ENCODE measurements around the gene SAPCD1.

The SAPCD1 gene

DNA sequence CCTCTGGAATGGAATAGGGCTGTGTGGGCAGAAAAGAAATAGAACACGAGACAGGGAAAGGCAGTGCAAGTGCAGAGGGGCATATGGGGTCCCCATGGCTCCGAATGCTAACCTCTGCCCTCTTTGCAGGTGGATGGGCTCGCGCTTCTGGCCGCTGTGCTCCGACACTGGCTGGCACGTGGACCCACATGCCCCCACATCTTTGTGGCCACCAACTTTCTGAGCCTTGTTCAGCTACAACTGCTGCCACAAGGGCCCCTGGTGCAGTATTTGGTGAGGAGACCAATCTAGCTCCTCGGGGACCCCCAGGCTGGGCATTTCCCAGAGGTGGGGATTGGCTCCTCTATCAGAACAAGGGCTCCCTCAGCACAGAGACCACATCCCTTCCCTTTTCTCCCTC lies 1.1 kb upstream of the SAPCD1 start:
- no peak overlapping the region for H3K9ac ChIP-seq (ENCODE audit: low read length)
- H3K4me1 ChIP-seq (ENCODE audit: control insufficient read depth, insufficient read depth, low read length): peaks cover 8% of the 10 kb centered on the region; the same call in 1 of the 2 replicates
- no peaks in the 10 kb centered on the region for H3K27me3 ChIP-seq (ENCODE audit: control insufficient read depth, insufficient read depth, low read length)
- no peak overlapping the region for H3K4me3 ChIP-seq (ENCODE audit: low read depth, low read length)
- H3K27ac ChIP-seq (ENCODE audit: low read depth, low read length): no peak overlapping the region
- H3K36me3 ChIP-seq (ENCODE audit: control insufficient read depth, insufficient read depth, low read length): peaks cover 56% of the 10 kb centered on the region
- no peaks in the 10 kb centered on the region for H3K9me3 ChIP-seq (ENCODE audit: control insufficient read depth, insufficient read depth, low read depth, low read length)

DNA sequence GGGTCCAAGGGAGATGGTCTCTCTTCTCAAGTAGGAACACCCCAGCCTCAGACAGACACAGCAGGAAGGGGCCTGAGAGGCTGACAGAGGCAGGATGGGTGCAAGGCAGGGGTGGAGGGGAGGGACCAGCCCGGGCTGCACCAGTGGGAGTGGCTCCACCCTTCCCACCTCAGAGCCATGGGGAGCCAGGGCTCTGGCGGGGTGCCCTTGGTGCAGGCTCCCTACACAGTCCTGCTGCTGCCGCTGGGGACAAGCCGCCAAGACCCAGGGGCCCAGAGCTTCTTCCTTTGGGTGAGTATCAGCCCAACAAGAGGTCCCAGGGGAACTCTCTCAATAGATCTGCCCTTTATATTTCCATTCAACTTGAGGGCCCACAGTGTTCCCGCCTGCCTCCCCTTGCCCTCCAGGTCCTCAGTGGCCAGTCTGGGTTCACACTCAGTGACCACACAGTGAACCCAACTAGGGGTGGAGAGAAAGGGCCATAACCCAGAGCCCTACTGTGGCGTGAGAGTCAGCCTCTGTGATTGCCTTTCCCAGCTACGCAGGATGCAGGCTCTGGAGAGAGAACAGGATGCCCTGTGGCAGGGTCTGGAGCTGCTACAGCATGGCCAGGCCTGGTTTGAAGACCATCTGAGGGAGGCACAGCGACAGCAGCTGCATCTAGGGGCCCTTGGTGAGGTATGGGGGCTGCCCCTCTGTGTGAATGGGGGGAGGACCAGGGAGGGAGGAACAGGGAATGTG lies 592 bp downstream of the SAPCD1 start:
- H3K9ac ChIP-seq (ENCODE audit: low read length): no peak overlapping the region
- H3K9me3 ChIP-seq (ENCODE audit: control insufficient read depth, insufficient read depth, low read depth, low read length): no peaks in the 10 kb centered on the region
- H3K4me1 ChIP-seq (ENCODE audit: control insufficient read depth, insufficient read depth, low read length): peaks cover 10% of the 10 kb centered on the region; the same call in 1 of the 2 replicates
- no peaks in the 10 kb centered on the region for H3K27me3 ChIP-seq (ENCODE audit: control insufficient read depth, insufficient read depth, low read length)
- H3K36me3 ChIP-seq (ENCODE audit: control insufficient read depth, insufficient read depth, low read length): peaks cover 52% of the 10 kb centered on the region
- H3K4me3 ChIP-seq (ENCODE audit: low read depth, low read length): no peak overlapping the region
- no peak overlapping the region for H3K27ac ChIP-seq (ENCODE audit: low read depth, low read length)

DNA sequence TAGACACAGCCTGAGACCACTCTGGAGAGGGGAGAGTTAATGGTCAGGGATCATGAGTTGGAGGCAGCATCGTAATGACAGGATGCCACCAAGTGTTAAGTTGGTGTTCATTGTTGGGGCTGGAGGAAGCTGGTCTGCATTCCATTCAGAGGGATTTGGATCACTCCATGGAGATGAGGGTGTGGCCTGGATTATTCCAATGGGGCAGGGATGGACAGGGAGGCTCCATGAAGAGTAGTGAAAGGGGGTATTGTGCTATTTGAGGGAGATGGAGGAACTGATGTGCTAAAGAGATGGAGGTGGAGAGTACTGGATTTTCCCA lies 1.1 kb downstream of the SAPCD1 start:
- H3K27me3 ChIP-seq (ENCODE audit: control insufficient read depth, insufficient read depth, low read length): no peaks in the 10 kb centered on the region
- H3K4me3 ChIP-seq (ENCODE audit: low read depth, low read length): no peak overlapping the region
- H3K9ac ChIP-seq (ENCODE audit: low read length): no peak overlapping the region
- peaks cover 47% of the 10 kb centered on the region for H3K36me3 ChIP-seq (ENCODE audit: control insufficient read depth, insufficient read depth, low read length)
- H3K27ac ChIP-seq (ENCODE audit: low read depth, low read length): no peak overlapping the region
- H3K4me1 ChIP-seq (ENCODE audit: control insufficient read depth, insufficient read depth, low read length): peaks cover 10% of the 10 kb centered on the region; the same call in 1 of the 2 replicates
- no peaks in the 10 kb centered on the region for H3K9me3 ChIP-seq (ENCODE audit: control insufficient read depth, insufficient read depth, low read depth, low read length)

DNA sequence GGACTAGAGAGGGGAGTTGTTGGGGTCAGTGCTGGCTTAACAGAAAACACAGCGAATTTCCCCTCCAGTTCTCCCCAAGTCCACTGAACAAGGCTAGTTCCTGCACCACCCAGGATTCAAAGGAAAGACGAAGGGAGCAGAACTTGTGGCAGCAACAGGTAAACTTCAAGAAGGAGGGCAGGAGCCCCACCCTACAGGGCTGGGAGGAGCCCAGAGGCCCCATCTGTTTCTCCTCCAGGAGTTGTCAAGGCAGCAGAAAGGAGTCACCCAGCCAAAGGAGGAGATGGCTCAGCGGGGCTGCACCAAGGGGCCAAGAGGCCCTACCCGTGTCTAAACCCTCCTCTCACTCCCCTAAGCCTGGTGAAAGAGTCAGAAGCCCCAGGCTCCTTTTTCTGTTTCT lies 1.7 kb downstream of the SAPCD1 start:
- Histone ChIP-seq H3K9ac (ENCODE audit: low read length) (no peak overlapping the region), H3K27me3 (ENCODE audit: control insufficient read depth, insufficient read depth, low read length) (no peaks in the 10 kb centered on the region), H3K9me3 (ENCODE audit: control insufficient read depth, insufficient read depth, low read depth, low read length) (no peaks in the 10 kb centered on the region), H3K27ac (ENCODE audit: low read depth, low read length) (no peak overlapping the region), H3K4me1 (ENCODE audit: control insufficient read depth, insufficient read depth, low read length) (peaks cover 10% of the 10 kb centered on the region; the same call in 1 of the 2 replicates), H3K4me3 (ENCODE audit: low read depth, low read length) (no peak overlapping the region), H3K36me3 (ENCODE audit: control insufficient read depth, insufficient read depth, low read length) (peaks cover 43% of the 10 kb centered on the region)

GRCh38 chr6:31765559-31765909 lies 3.1 kb downstream of the SAPCD1 start:
- Histone ChIP-seq H3K27ac (ENCODE audit: low read depth, low read length) (no peak overlapping the region), H3K9ac (ENCODE audit: low read length) (no peak overlapping the region), H3K27me3 (ENCODE audit: control insufficient read depth, insufficient read depth, low read length) (no peaks in the 10 kb centered on the region), H3K9me3 (ENCODE audit: control insufficient read depth, insufficient read depth, low read depth, low read length) (no peaks in the 10 kb centered on the region), H3K36me3 (ENCODE audit: control insufficient read depth, insufficient read depth, low read length) (peaks cover 29% of the 10 kb centered on the region), H3K4me1 (ENCODE audit: control insufficient read depth, insufficient read depth, low read length) (peaks cover 10% of the 10 kb centered on the region; the same call in 1 of the 2 replicates), H3K4me3 (ENCODE audit: low read depth, low read length) (peak overlapping the region; percentile 55; the same call in 1 of the 2 replicates)

DNA sequence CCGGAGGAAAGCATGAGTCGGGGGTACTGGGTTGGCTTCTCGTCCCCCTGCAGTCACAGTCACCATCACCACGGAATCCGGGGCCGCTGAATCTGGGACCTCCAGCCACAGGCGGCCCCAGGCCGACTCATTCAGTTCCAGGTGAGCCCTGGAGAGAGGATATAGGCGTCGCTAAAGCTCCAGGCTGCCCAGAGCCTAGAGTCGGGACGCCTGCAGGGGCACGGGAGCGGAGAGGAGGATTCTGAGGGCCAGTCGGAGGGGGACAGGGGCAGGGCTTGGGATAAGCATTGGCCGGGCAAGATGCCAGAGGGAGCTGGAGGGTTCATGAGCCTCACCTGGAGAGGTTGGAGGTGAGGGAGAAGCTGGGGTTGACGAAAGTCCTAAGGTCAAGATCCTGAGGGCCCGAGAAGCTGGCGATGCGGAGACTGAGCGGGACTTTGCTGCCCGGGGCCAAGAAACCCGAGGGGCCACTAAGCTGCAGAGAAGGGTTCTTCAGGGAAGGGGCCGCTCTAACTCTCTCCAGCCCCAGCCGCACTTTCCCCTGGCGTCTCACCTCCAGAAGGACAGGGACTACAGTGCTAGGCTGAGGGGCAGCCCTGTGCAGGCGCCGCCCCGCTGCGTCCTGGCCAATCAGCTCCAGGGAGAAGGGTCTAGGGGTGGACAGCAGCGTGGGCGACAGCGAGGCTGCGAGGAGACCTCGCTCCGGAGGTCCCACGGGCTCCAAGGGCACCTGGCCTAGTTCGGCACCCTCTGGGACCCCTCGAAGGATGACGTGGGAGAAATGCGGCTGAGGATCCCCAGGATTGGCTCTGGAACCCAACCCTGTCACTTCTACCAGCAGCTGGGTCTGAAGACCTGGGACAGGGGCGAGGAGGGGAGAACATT lies 3.7 kb downstream of the SAPCD1 start:
- Histone ChIP-seq H3K36me3 (ENCODE audit: control insufficient read depth, insufficient read depth, low read length) (peaks cover 23% of the 10 kb centered on the region), H3K27ac (ENCODE audit: low read depth, low read length) (no peak overlapping the region), H3K9me3 (ENCODE audit: control insufficient read depth, insufficient read depth, low read depth, low read length) (no peaks in the 10 kb centered on the region), H3K27me3 (ENCODE audit: control insufficient read depth, insufficient read depth, low read length) (no peaks in the 10 kb centered on the region), H3K9ac (ENCODE audit: low read length) (peak overlapping the region; percentile 35), H3K4me3 (ENCODE audit: low read depth, low read length) (peak overlapping the region; percentile 55), H3K4me1 (ENCODE audit: control insufficient read depth, insufficient read depth, low read length) (peaks cover 10% of the 10 kb centered on the region; the same call in 1 of the 2 replicates)

- H3K9me3 ChIP-seq (ENCODE audit: control insufficient read depth, insufficient read depth, low read depth, low read length): no peaks in the 10 kb centered on the region
- H3K27me3 ChIP-seq (ENCODE audit: control insufficient read depth, insufficient read depth, low read length): no peaks in the 10 kb centered on the region
- no peak overlapping the region for H3K4me3 ChIP-seq (ENCODE audit: low read depth, low read length)
- H3K27ac ChIP-seq (ENCODE audit: low read depth, low read length): no peak overlapping the region
- H3K9ac ChIP-seq (ENCODE audit: low read length): no peak overlapping the region
- H3K36me3 ChIP-seq (ENCODE audit: control insufficient read depth, insufficient read depth, low read length): peaks cover 13% of the 10 kb centered on the region; the same call in 1 of the 2 replicates
- H3K4me1 ChIP-seq (ENCODE audit: control insufficient read depth, insufficient read depth, low read length): peaks cover 10% of the 10 kb centered on the region; the same call in 1 of the 2 replicates
These were observed 4.7 kb downstream of the SAPCD1 start for GRCh38 chr6:31767096-31767645.

- Histone ChIP-seq H3K9ac (ENCODE audit: low read length) (no peak overlapping the region), H3K27ac (ENCODE audit: low read depth, low read length) (no peak overlapping the region), H3K4me1 (ENCODE audit: control insufficient read depth, insufficient read depth, low read length) (peaks cover 6% of the 10 kb centered on the region; the same call in 1 of the 2 replicates), H3K36me3 (ENCODE audit: control insufficient read depth, insufficient read depth, low read length) (peaks cover 4% of the 10 kb centered on the region; the same call in 1 of the 2 replicates), H3K27me3 (ENCODE audit: control insufficient read depth, insufficient read depth, low read length) (no peaks in the 10 kb centered on the region), H3K4me3 (ENCODE audit: low read depth, low read length) (no peak overlapping the region), H3K9me3 (ENCODE audit: control insufficient read depth, insufficient read depth, low read depth, low read length) (no peaks in the 10 kb centered on the region)
These were observed 6.2 kb downstream of the SAPCD1 start for GRCh38 chr6:31768363-31769257.

- H3K4me1 ChIP-seq (ENCODE audit: control insufficient read depth, insufficient read depth, low read length): peaks cover 6% of the 10 kb centered on the region; the same call in 1 of the 2 replicates
- H3K9ac ChIP-seq (ENCODE audit: low read length): no peak overlapping the region
- no peaks in the 10 kb centered on the region for H3K27me3 ChIP-seq (ENCODE audit: control insufficient read depth, insufficient read depth, low read length)
- no peak overlapping the region for H3K27ac ChIP-seq (ENCODE audit: low read depth, low read length)
- no peaks in the 10 kb centered on the region for H3K36me3 ChIP-seq (ENCODE audit: control insufficient read depth, insufficient read depth, low read length)
- no peak overlapping the region for H3K4me3 ChIP-seq (ENCODE audit: low read depth, low read length)
- H3K9me3 ChIP-seq (ENCODE audit: control insufficient read depth, insufficient read depth, low read depth, low read length): no peaks in the 10 kb centered on the region
These were observed 7.4 kb downstream of the SAPCD1 start for GRCh38 chr6:31769684-31770371.

- no peak overlapping the region for H3K9ac ChIP-seq (ENCODE audit: low read length)
- H3K27ac ChIP-seq (ENCODE audit: low read depth, low read length): no peak overlapping the region
- peaks cover 6% of the 10 kb centered on the region; the same call in 1 of the 2 replicates for H3K4me1 ChIP-seq (ENCODE audit: control insufficient read depth, insufficient read depth, low read length)
- H3K4me3 ChIP-seq (ENCODE audit: low read depth, low read length): no peak overlapping the region
- H3K9me3 ChIP-seq (ENCODE audit: control insufficient read depth, insufficient read depth, low read depth, low read length): no peaks in the 10 kb centered on the region
- H3K36me3 ChIP-seq (ENCODE audit: control insufficient read depth, insufficient read depth, low read length): no peaks in the 10 kb centered on the region
- no peaks in the 10 kb centered on the region for H3K27me3 ChIP-seq (ENCODE audit: control insufficient read depth, insufficient read depth, low read length)
These were observed 8.4 kb downstream of the SAPCD1 start for GRCh38 chr6:31770860-31771259.
